MM.1S (cell line): ENCODE measurements around the gene DAO.

Experiments used
- CTCF ChIP-seq: fragments of 300-600 bp; sonication (generic); IDR thresholded peaks from 2 replicates; pipeline ENCODE4 v1.5.1; 2016; ENCODE audit warnings: antibody characterized with exemption, low read length, mixed read lengths
- EZH2 ChIP-seq: fragments of 300-600 bp; sonication (generic); optimal IDR thresholded peaks from 2 replicates; pipeline ENCODE3; 2017; ENCODE audit warnings: low read depth, mild to moderate bottlenecking, antibody characterized with exemption, low read length, mixed read lengths
- EZH2phosphoT487 ChIP-seq: fragments of 300-600 bp; sonication (generic); IDR thresholded peaks from 2 replicates; pipeline ENCODE4 v1.6.1; 2018; ENCODE audit warnings: antibody characterized with exemption, low read length

GRCh38 chr12:108856428-108857157 is 23.3 kb upstream of the DAO start:
- no peak for TF ChIP-seq CTCF
- no peak for TF ChIP-seq EZH2
- TF ChIP-seq EZH2phosphoT487: no peak
